ENCODE results near the gene PLCB1.

DNA sequence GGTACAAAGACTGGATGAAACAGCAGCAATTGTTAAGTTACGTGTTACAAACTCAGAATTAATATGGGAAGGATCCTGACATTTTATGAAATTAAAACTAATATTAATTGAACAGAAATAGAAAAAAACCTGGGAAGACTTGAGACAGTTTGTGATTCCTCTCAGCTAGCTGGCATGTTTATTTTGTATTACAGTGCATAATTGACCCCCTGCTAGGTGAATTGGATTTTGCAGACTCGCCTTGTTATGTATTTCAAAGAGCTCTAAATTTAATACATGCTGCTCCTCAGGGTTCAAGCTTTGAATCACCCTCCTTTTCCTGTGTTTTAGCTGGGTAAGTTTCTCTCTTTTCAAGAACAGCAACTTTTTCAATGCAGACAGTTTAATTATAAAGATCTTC lies 339.4 kb downstream of the PLCB1 start:
- TF ChIP-seq, protein P1, sequence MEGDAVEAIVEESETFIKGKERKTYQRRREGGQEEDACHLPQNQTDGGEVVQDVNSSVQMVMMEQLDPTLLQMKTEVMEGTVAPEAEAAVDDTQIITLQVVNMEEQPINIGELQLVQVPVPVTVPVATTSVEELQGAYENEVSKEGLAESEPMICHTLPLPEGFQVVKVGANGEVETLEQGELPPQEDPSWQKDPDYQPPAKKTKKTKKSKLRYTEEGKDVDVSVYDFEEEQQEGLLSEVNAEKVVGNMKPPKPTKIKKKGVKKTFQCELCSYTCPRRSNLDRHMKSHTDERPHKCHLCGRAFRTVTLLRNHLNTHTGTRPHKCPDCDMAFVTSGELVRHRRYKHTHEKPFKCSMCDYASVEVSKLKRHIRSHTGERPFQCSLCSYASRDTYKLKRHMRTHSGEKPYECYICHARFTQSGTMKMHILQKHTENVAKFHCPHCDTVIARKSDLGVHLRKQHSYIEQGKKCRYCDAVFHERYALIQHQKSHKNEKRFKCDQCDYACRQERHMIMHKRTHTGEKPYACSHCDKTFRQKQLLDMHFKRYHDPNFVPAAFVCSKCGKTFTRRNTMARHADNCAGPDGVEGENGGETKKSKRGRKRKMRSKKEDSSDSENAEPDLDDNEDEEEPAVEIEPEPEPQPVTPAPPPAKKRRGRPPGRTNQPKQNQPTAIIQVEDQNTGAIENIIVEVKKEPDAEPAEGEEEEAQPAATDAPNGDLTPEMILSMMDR (conservative IDR thresholded peaks at IDR 0.05), result no peak
- no peak for TF ChIP-seq EZH2 (IDR thresholded peaks at IDR 0.05; ENCODE audit: low read depth)

Data from PC-9 (cell line).